ENCODE data around the gene LMTK2. TPM values are rescaled to one million over a fixed set of nuclear protein-coding genes. Genes with fewer than 3 reads are reported as not detected.

Gene LMTK2
- polyA plus RNA-seq, 4 donors: 3.8 to 18.5 (median 7.6) TPM

DNA sequence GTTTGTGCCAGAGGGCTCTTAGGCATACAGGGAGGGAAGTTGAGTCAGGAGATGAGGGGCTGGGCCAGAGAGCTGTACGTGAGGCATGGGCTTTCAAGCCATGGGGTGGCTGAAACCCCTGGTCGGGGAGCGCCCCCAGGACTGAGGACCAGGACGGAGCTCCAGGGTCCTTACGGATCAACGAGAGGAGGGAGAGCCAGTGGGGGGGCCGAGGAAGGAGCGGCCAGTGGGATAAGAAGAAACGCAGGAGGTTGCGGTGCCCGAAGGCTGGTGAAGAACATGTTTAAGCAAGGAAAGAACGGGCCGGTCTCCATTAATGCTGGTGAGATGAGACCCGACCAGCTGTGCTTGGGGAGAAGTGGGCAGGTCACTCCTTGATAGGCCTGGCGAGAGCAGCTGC lies 61.0 kb downstream of the LMTK2 start:
- Histone ChIP-seq H3K27me3 (ENCODE audit: control insufficient read depth in 3 of 3, insufficient read depth in 3 of 3, low read length in 3 of 3) (no peaks in the 10 kb centered on the region), H3K36me3 (ENCODE audit: control insufficient read depth in 3 of 3, insufficient read depth in 2 of 3, low read depth in 1 of 3, low read length in 3 of 3) (peaks cover 0 to 45% (median 2%) of the 10 kb centered on the region in 3 donors), H3K4me3 (ENCODE audit: low read depth in 1 of 3, low read length in 3 of 3) (no peak overlapping the region), H3K27ac (ENCODE audit: low read depth in 1 of 3, low read length in 2 of 3) (no peak overlapping the region), H3K9me3 (ENCODE audit: control insufficient read depth in 2 of 2, insufficient read depth in 1 of 2, low read depth in 1 of 2, low read length in 1 of 2) (no peaks in the 10 kb centered on the region), H3K4me1 (ENCODE audit: control insufficient read depth in 3 of 3, insufficient read depth in 2 of 3, low read depth in 1 of 3, low read length in 2 of 3) (peaks cover 0 to 7% (median 2%) of the 10 kb centered on the region in 3 donors)
- FAIRE-seq: no peak
- no peak for DNase-seq
- WGBS, 3 donors: 92 to 96% (median 95%) methylated on average over 15 of the region's 15 CpGs

GRCh38 chr7:98168181-98168903 lies 61.7 kb downstream of the LMTK2 start:
- no peaks in the 10 kb centered on the region for H3K27me3 ChIP-seq (ENCODE audit: control insufficient read depth in 3 of 3, insufficient read depth in 3 of 3, low read length in 3 of 3)
- DNase-seq (peak; percentile 83 to 84), FAIRE-seq (no peak)
- no peaks in the 10 kb centered on the region for H3K9me3 ChIP-seq (ENCODE audit: control insufficient read depth in 2 of 2, insufficient read depth in 1 of 2, low read depth in 1 of 2, low read length in 1 of 2)
- H3K4me3 ChIP-seq (ENCODE audit: low read depth in 1 of 3, low read length in 3 of 3): no peak overlapping the region
- no peak overlapping the region for H3K27ac ChIP-seq (ENCODE audit: low read depth in 1 of 3, low read length in 2 of 3)
- 59 to 63% (median 60%) methylated on average over 17 of the region's 17 CpGs for WGBS, 3 donors
- peaks cover 0 to 48% (median 2%) of the 10 kb centered on the region in 3 donors for H3K36me3 ChIP-seq (ENCODE audit: control insufficient read depth in 3 of 3, insufficient read depth in 2 of 3, low read depth in 1 of 3, low read length in 3 of 3)
- H3K4me1 ChIP-seq (ENCODE audit: control insufficient read depth in 3 of 3, insufficient read depth in 2 of 3, low read depth in 1 of 3, low read length in 2 of 3): peaks cover 0 to 11% (median 2%) of the 10 kb centered on the region in 3 donors

DNA sequence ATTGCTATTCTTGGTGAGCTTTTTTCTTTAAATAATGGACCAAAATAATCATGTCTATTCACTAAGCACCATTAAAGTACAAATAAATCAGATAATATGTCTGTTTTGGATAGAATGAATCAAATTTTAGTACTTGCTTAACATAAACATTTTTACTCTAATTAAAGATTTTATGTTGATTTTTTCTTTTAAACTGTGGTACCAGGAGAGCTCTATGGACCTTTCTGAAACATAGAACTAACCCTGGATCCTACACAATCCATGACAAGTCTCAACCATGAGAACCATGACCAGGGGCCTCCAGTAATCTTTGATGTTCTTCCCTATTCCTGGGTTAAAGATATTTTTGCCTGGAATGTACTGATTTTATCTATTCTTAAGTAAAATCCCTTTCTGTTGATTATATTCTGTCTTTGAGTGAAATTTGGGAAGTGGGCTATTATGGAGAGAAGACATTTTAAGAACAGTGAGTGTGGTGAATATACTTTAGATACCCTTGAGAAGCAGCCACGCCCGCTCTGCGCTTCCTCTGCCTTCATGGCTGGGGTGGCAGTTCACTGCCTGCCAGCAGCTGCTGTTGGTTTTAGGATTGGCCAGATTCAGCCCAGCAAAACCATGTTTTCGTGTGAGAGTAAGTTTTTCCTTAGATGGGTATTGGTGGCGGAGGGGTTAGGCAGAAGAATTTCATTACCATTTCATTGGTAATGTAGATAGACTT lies 62.4 kb downstream of the LMTK2 start:
- 87 to 91% (median 91%) methylated on average over 5 of the region's 5 CpGs for WGBS, 3 donors
- no peak overlapping the region for H3K27ac ChIP-seq (ENCODE audit: low read depth in 1 of 3, low read length in 2 of 3)
- H3K9me3 ChIP-seq (ENCODE audit: control insufficient read depth in 2 of 2, insufficient read depth in 1 of 2, low read depth in 1 of 2, low read length in 1 of 2): no peaks in the 10 kb centered on the region
- H3K36me3 ChIP-seq (ENCODE audit: control insufficient read depth in 3 of 3, insufficient read depth in 2 of 3, low read depth in 1 of 3, low read length in 3 of 3): peaks cover 0 to 44% (median 2%) of the 10 kb centered on the region in 3 donors
- FAIRE-seq (no peak), DNase-seq (no peak)
- H3K4me1 ChIP-seq (ENCODE audit: control insufficient read depth in 3 of 3, insufficient read depth in 2 of 3, low read depth in 1 of 3, low read length in 2 of 3): peaks cover 0 to 8% (median 0%) of the 10 kb centered on the region in 3 donors
- no peak overlapping the region for H3K4me3 ChIP-seq (ENCODE audit: low read depth in 1 of 3, low read length in 3 of 3)
- no peaks in the 10 kb centered on the region for H3K27me3 ChIP-seq (ENCODE audit: control insufficient read depth in 3 of 3, insufficient read depth in 3 of 3, low read length in 3 of 3)

DNA sequence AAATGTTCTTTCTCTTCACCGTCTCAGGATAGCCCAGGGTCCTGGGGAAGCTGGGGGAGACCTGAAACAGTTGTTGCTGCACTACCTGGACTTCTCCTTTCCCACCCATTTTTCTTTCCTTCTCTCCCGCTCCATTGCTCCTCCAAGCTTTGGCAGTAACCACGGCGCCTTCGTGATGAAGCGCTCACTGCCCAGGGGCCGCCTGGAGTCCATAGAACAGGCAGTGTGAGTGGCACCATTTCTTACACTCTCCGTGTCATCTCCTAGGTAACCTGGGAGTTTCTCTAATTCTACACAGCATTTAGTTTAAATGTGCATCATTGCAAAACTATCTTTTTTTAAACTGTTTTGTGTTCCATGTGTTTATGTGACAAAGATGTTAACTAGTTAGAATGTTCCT lies 64.3 kb downstream of the LMTK2 start:
- WGBS, 3 donors: 91 to 93% (median 92%) methylated on average over 8 of the region's 8 CpGs

DNA sequence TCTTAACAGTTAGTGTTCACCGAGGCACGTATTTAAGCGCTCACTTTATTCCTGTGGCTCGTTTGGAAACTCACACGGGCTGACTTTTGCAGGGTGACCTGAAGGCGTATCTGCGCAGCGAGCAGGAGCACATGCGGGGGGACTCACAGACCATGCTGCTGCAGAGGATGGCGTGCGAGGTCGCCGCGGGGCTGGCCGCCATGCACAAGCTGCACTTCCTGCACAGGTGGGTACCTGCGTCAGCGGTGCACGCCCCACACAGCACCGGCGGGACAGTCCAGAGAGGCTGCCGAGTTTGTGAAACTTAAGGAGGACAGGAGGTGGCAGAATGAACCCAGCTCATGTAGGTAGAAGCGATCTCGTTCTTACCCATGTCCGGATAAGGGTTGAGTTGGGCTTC lies 64.8 kb downstream of the LMTK2 start:
- 95 to 97% (median 96%) methylated on average over 24 of the region's 24 CpGs for WGBS, 3 donors

More for the DNA sequence above, 64.3 kb downstream of the LMTK2 start:
- no peak for DNase-seq
- Histone ChIP-seq H3K9me3 (ENCODE audit: control insufficient read depth in 2 of 2, insufficient read depth in 1 of 2, low read depth in 1 of 2, low read length in 1 of 2) (no peaks in the 10 kb centered on the region), H3K36me3 (ENCODE audit: control insufficient read depth in 3 of 3, insufficient read depth in 2 of 3, low read depth in 1 of 3, low read length in 3 of 3) (peaks cover 2 to 44% (median 10%) of the 10 kb centered on the region in 3 donors), H3K4me3 (ENCODE audit: low read depth in 1 of 3, low read length in 3 of 3) (no peak overlapping the region), H3K27me3 (ENCODE audit: control insufficient read depth in 3 of 3, insufficient read depth in 3 of 3, low read length in 3 of 3) (no peaks in the 10 kb centered on the region), H3K27ac (ENCODE audit: low read depth in 1 of 3, low read length in 2 of 3) (no peak overlapping the region), H3K4me1 (ENCODE audit: control insufficient read depth in 3 of 3, insufficient read depth in 2 of 3, low read depth in 1 of 3, low read length in 2 of 3) (peaks cover 0 to 5% (median 0%) of the 10 kb centered on the region in 3 donors)
- no peak for FAIRE-seq

DNA sequence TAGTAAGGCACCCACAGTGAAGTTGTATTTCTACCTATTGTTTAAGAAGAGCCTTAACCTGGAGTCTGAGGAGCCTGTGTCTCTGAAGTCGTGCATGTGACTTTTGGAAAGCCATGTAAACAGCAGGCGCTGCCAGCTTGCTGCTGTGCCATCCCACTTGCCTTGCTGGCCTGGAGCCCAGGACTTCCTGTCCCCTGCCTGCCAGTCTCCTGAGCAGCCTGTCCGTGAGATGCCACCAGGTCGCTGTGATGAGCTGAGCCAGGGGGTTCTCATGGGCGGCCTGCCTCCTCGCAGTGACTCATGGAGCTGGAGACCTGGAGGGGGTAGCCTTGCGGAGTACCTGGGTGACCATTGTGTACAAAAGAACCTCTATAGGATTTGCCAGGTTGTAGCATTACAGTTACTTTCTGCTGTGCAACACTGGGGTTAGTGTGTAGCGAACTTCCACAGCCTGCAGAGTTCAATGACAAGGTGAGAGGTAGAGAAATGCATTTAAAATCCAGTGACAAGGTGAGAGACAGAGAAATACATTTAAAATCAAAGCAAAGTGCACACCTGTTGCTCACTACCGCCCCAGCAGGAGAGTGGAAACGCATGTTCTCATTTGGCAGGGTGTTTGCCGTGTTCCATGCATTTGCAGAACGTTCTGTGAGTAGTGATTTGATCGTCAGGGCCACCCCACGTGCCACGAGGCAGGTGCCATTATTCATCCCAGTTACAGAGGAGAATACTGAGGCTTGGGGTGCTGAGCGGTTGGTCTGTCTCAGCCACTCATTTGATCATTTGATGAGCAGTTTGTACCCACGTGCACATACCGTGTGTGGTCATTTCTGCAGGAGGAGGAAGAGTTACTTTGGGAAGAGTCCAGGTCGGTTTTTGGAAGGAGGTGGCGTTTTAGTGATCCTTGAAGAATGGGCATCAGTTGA lies 67.9 kb downstream of the LMTK2 start:
- no peak overlapping the region for H3K4me3 ChIP-seq (ENCODE audit: low read depth in 1 of 3, low read length in 3 of 3)
- FAIRE-seq (no peak), DNase-seq (no peak)
- H3K27ac ChIP-seq (ENCODE audit: low read depth in 1 of 3, low read length in 2 of 3): no peak overlapping the region
- peaks cover 0 to 6% (median 0%) of the 10 kb centered on the region in 3 donors for H3K4me1 ChIP-seq (ENCODE audit: control insufficient read depth in 3 of 3, insufficient read depth in 2 of 3, low read depth in 1 of 3, low read length in 2 of 3)
- peaks cover 2 to 48% (median 16%) of the 10 kb centered on the region in 3 donors for H3K36me3 ChIP-seq (ENCODE audit: control insufficient read depth in 3 of 3, insufficient read depth in 2 of 3, low read depth in 1 of 3, low read length in 3 of 3)
- H3K27me3 ChIP-seq (ENCODE audit: control insufficient read depth in 3 of 3, insufficient read depth in 3 of 3, low read length in 3 of 3): no peaks in the 10 kb centered on the region
- 92 to 95% (median 94%) methylated on average over 20 of the region's 20 CpGs for WGBS, 3 donors
- no peaks in the 10 kb centered on the region for H3K9me3 ChIP-seq (ENCODE audit: control insufficient read depth in 2 of 2, insufficient read depth in 1 of 2, low read depth in 1 of 2, low read length in 1 of 2)

More for the DNA sequence above, 64.8 kb downstream of the LMTK2 start:
- H3K36me3 ChIP-seq (ENCODE audit: control insufficient read depth in 3 of 3, insufficient read depth in 2 of 3, low read depth in 1 of 3, low read length in 3 of 3): peaks cover 2 to 43% (median 10%) of the 10 kb centered on the region in 3 donors
- no peak for FAIRE-seq
- H3K27me3 ChIP-seq (ENCODE audit: control insufficient read depth in 3 of 3, insufficient read depth in 3 of 3, low read length in 3 of 3): no peaks in the 10 kb centered on the region
- no peaks in the 10 kb centered on the region for H3K9me3 ChIP-seq (ENCODE audit: control insufficient read depth in 2 of 2, insufficient read depth in 1 of 2, low read depth in 1 of 2, low read length in 1 of 2)
- DNase-seq: no peak
- H3K4me1 ChIP-seq (ENCODE audit: control insufficient read depth in 3 of 3, insufficient read depth in 2 of 3, low read depth in 1 of 3, low read length in 2 of 3): peaks cover 0 to 4% (median 0%) of the 10 kb centered on the region in 3 donors
- H3K27ac ChIP-seq (ENCODE audit: low read depth in 1 of 3, low read length in 2 of 3): no peak overlapping the region
- H3K4me3 ChIP-seq (ENCODE audit: low read depth in 1 of 3, low read length in 3 of 3): no peak overlapping the region

DNA sequence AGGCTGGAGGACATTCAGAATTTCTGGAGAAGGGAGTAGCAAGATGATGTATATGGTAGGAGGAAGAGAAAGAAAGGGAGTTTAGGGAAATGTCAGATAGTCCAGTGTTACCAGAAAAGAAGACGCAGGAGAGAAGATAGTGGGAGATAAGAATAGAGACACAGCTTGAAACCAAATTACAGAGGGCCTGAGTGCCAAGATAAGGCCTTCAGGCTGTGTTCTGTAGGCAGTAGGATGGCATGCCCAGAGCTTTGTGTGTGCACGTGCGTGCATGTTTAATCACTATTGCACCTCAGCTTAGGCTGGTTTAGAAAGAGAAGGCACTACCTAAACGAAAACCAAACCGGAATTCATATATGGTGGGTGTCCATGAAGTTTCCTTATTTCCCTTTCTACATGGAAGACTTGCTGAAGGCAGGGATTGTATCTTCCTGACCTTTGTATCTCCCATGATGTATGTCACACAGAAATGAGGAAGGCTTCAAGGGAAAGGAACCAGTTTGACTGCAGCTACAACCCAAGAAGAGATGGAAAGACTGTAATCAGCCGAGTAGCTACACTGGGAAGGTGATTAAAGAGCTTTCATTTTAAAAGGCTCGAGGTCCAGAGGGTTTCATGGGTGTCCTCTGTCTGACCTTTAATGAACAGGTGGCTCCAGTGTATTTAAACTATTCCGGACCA lies 68.7 kb downstream of the LMTK2 start:
- Histone ChIP-seq H3K4me1 (ENCODE audit: control insufficient read depth in 3 of 3, insufficient read depth in 2 of 3, low read depth in 1 of 3, low read length in 2 of 3) (peaks cover 0 to 6% (median 0%) of the 10 kb centered on the region in 3 donors), H3K27ac (ENCODE audit: low read depth in 1 of 3, low read length in 2 of 3) (no peak overlapping the region)

More for the DNA sequence above, 68.7 kb downstream of the LMTK2 start:
- Histone ChIP-seq H3K36me3 (ENCODE audit: control insufficient read depth in 3 of 3, insufficient read depth in 2 of 3, low read depth in 1 of 3, low read length in 3 of 3) (peaks cover 2 to 48% (median 13%) of the 10 kb centered on the region in 3 donors), H3K9me3 (ENCODE audit: control insufficient read depth in 2 of 2, insufficient read depth in 1 of 2, low read depth in 1 of 2, low read length in 1 of 2) (no peaks in the 10 kb centered on the region), H3K4me3 (ENCODE audit: low read depth in 1 of 3, low read length in 3 of 3) (no peak overlapping the region), H3K27me3 (ENCODE audit: control insufficient read depth in 3 of 3, insufficient read depth in 3 of 3, low read length in 3 of 3) (no peaks in the 10 kb centered on the region)
- FAIRE-seq (no peak), DNase-seq (peak; percentile 31 to 40)
- 73 to 84% (median 73%) methylated on average over 8 of the region's 8 CpGs for WGBS, 3 donors

All from small intestine (tissue), 7 donors.